BE2C (cell line): ENCODE measurements around the gene PFDN1.

ENCODE experiments used
- DNase-seq: peaks from one replicate; pipeline ENCODE4 v3.0.0-alpha.2; 2020
- H3K27me3 ChIP-seq: fragments of 250-450 bp; sonication (Bioruptor Pico); 2 replicates; pipeline ENCODE4 v1.5.1; 2020; ENCODE audit warnings: mild to moderate bottlenecking
- H3K36me3 ChIP-seq: fragments of 250-450 bp; sonication (Bioruptor Pico); 2 replicates; pipeline ENCODE4 v1.5.1; 2020; ENCODE audit warnings: mild to moderate bottlenecking
- H3K4me1 ChIP-seq: fragments of 250-450 bp; sonication (Bioruptor Pico); 2 replicates; pipeline ENCODE4 v1.5.1; 2020
- H3K4me3 ChIP-seq: 2 replicates; pipeline ENCODE4 v1.5.1; 2011; ENCODE audit warnings: low read depth, low read length
- H3K9me3 ChIP-seq: fragments of 250-450 bp; sonication (Bioruptor Pico); 2 replicates; pipeline ENCODE4 v1.5.1; 2020
- CTCF ChIP-seq: IDR thresholded peaks from 2 replicates; pipeline ENCODE4 v1.5.1; 2012; ENCODE audit warnings: mild to moderate bottlenecking, low read depth, low read length

Gene PFDN1

GRCh38 chr5:140262839-140263238 lies 40.1 kb downstream of the PFDN1 start:
- Histone ChIP-seq H3K9me3 (0 out of 2 replicates have a peak, but pooled peaks cover 5% of the 10 kb centered on the region), H3K36me3 (peaks cover 14% of the 10 kb centered on the region), H3K27me3 (no peaks in the 10 kb centered on the region), H3K4me3 (no peak overlapping the region), H3K4me1 (peaks cover 9% of the 10 kb centered on the region)
- no peak for TF ChIP-seq CTCF
- DNase-seq: no peak

GRCh38 chr5:140262221-140262620 lies 40.7 kb downstream of the PFDN1 start:
- no peak overlapping the region for H3K4me3 ChIP-seq

GRCh38 chr5:140261403-140262171 lies 41.3 kb downstream of the PFDN1 start:
- H3K4me3 ChIP-seq: no peak overlapping the region; the same call in 1 of the 2 replicates
- no peak for TF ChIP-seq CTCF
- peak; percentile 45 for DNase-seq

More at GRCh38 chr5:140262221-140262620, 40.7 kb downstream of the PFDN1 start:
- Histone ChIP-seq H3K36me3 (peaks cover 14% of the 10 kb centered on the region), H3K9me3 (0 out of 2 replicates have a peak, but pooled peaks cover 5% of the 10 kb centered on the region), H3K4me1 (peaks cover 9% of the 10 kb centered on the region), H3K27me3 (no peaks in the 10 kb centered on the region)
- TF ChIP-seq CTCF: no peak
- DNase-seq: no peak

GRCh38 chr5:140260089-140260656 lies 42.7 kb downstream of the PFDN1 start:
- H3K27me3 ChIP-seq: no peaks in the 10 kb centered on the region
- 0 out of 2 replicates have a peak, but pooled peaks cover 5% of the 10 kb centered on the region for H3K9me3 ChIP-seq
- H3K4me3 ChIP-seq: no peak overlapping the region
- no peak for TF ChIP-seq CTCF
- DNase-seq: no peak
- peaks cover 14% of the 10 kb centered on the region for H3K36me3 ChIP-seq
- peaks cover 9% of the 10 kb centered on the region for H3K4me1 ChIP-seq

More at GRCh38 chr5:140261403-140262171, 41.3 kb downstream of the PFDN1 start:
- 0 out of 2 replicates have a peak, but pooled peaks cover 5% of the 10 kb centered on the region for H3K9me3 ChIP-seq
- peaks cover 9% of the 10 kb centered on the region for H3K4me1 ChIP-seq
- H3K36me3 ChIP-seq: peaks cover 14% of the 10 kb centered on the region
- no peaks in the 10 kb centered on the region for H3K27me3 ChIP-seq

GRCh38 chr5:140259500-140259899 lies 43.4 kb downstream of the PFDN1 start:
- H3K36me3 ChIP-seq: peaks cover 14% of the 10 kb centered on the region
- H3K4me3 ChIP-seq: no peak overlapping the region
- no peak for DNase-seq
- no peaks in the 10 kb centered on the region for H3K27me3 ChIP-seq
- H3K4me1 ChIP-seq: peaks cover 9% of the 10 kb centered on the region
- H3K9me3 ChIP-seq: 0 out of 2 replicates have a peak, but pooled peaks cover 5% of the 10 kb centered on the region
- TF ChIP-seq CTCF: no peak

- no peak for DNase-seq
- peaks cover 14% of the 10 kb centered on the region for H3K36me3 ChIP-seq
- no peak overlapping the region for H3K4me3 ChIP-seq
- 0 out of 2 replicates have a peak, but pooled peaks cover 5% of the 10 kb centered on the region for H3K9me3 ChIP-seq
- H3K27me3 ChIP-seq: no peaks in the 10 kb centered on the region
- TF ChIP-seq CTCF: no peak
- peaks cover 9% of the 10 kb centered on the region for H3K4me1 ChIP-seq
These were observed 44.0 kb downstream of the PFDN1 start for GRCh38 chr5:140258873-140259272.
